DND-41 (cell line): Measurements from ENCODE around the gene SNX32.

Experiments
- EZH2 ChIP-seq: IDR thresholded peaks from 3 replicates; pipeline ENCODE4 v1.6.1; 2012; ENCODE audit warnings: borderline replicate concordance, low read depth, mild to moderate bottlenecking, moderate library complexity, low read length, inconsistent platforms; ENCODE audit not compliant: severe bottlenecking
- TF ChIP-seq, protein P1 (sequence below): IDR thresholded peaks from 2 replicates; pipeline ENCODE4 v1.5.1; 2012; ENCODE audit warnings: borderline replicate concordance, low read length, moderate library complexity, mild to moderate bottlenecking; ENCODE audit not compliant: poor library complexity, severe bottlenecking; ENCODE audit errors: extremely low read depth

DNA sequence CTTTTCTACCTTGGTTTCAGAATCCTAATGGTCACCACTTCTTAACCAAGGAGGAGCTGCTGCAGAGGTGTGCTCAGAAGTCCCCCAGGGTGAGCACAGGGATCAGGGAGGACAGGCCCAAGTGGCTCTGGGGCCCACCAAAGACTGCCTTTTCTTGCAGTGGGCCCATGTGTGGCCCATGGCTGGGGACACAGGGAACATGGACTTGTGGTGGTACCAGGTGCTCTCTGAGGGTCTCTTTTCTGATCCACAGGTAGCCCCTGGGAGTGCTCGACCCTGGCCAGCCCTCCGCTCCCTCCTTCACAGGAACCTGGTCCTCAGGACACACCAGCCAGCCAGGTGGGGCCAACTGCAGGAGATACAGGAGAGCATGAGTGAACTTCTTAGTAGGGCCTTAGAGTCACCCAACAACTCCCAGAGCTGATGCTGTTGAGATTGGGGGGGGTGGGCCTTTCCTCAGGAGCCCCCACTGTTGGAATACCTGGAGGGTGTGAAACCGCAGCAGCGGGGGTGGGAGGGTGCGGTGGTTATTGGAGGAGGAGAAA is 28.5 kb downstream of the SNX32 start:
- TF ChIP-seq, protein P1, sequence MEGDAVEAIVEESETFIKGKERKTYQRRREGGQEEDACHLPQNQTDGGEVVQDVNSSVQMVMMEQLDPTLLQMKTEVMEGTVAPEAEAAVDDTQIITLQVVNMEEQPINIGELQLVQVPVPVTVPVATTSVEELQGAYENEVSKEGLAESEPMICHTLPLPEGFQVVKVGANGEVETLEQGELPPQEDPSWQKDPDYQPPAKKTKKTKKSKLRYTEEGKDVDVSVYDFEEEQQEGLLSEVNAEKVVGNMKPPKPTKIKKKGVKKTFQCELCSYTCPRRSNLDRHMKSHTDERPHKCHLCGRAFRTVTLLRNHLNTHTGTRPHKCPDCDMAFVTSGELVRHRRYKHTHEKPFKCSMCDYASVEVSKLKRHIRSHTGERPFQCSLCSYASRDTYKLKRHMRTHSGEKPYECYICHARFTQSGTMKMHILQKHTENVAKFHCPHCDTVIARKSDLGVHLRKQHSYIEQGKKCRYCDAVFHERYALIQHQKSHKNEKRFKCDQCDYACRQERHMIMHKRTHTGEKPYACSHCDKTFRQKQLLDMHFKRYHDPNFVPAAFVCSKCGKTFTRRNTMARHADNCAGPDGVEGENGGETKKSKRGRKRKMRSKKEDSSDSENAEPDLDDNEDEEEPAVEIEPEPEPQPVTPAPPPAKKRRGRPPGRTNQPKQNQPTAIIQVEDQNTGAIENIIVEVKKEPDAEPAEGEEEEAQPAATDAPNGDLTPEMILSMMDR, result no peak
- TF ChIP-seq EZH2, result no peak
